HepG2 (cell line): ENCODE data around the gene TEAD4. TPM values are rescaled to one million over a fixed set of nuclear protein-coding genes. Genes with fewer than 3 reads are reported as not detected.

Source experiments
- ATF1 ChIP-seq: IDR thresholded peaks from 2 replicates; pipeline ENCODE4 v1.6.1; 2016; ENCODE audit warnings: mild to moderate bottlenecking, control low read depth
- DMAP1 ChIP-seq: IDR thresholded peaks from 2 replicates; pipeline ENCODE4 v1.6.1; 2016
- FOSL1 ChIP-seq: sonication (generic); formaldehyde crosslinking; IDR thresholded peaks from 2 replicates; pipeline ENCODE4 v1.9.0; 2021; ENCODE audit warnings: missing genetic modification reagents, borderline replicate concordance
- GABPA ChIP-seq, 2 experiments: IDR thresholded peaks; 2 replicates each; pipeline ENCODE4 v1.6.1; 2011 to 2016; ENCODE audit warnings: low read depth in 2 of 2, low read length in 1 of 2, missing biosample characterization in 1 of 2, missing genetic modification characterization in 1 of 2
- NR2F6 ChIP-seq, 2 experiments: IDR thresholded peaks; 2 replicates each; pipeline ENCODE4 v1.6.1; 2016; ENCODE audit warnings: antibody characterized with exemption in 1 of 2, mild to moderate bottlenecking in 1 of 2
- PAXIP1 ChIP-seq: sonication (generic); formaldehyde crosslinking; conservative IDR thresholded peaks from 2 replicates; pipeline ENCODE4 v1.4.0; 2020; ENCODE audit warnings: mild to moderate bottlenecking, missing genetic modification reagents, moderate library complexity
- RFX5 ChIP-seq: IDR thresholded peaks from 2 replicates; pipeline ENCODE4 v1.6.1; 2011; ENCODE audit warnings: low read depth, low read length, improper control_type of control experiment
- SRF ChIP-seq: IDR thresholded peaks from 2 replicates; pipeline ENCODE4 v1.6.1; 2011; ENCODE audit warnings: mild to moderate bottlenecking, low read depth, low read length, moderate library complexity
- ZHX2 ChIP-seq, 2 experiments: sonication (generic) in 1 of 2; formaldehyde crosslinking in 1 of 2; IDR thresholded peaks; 2 replicates each; pipeline versions ENCODE4 v1.6.1 to v1.9.0; 2014 to 2022; ENCODE audit warnings: antibody characterized with exemption in 1 of 2, borderline replicate concordance in 1 of 2, inconsistent platforms in 1 of 2, low read depth in 1 of 2, missing genetic modification reagents in 1 of 2
- ZNF510 ChIP-seq: sonication (generic); formaldehyde crosslinking; IDR thresholded peaks from 2 replicates; pipeline ENCODE4 v1.4.0; 2020; ENCODE audit warnings: low read depth, mild to moderate bottlenecking, missing genetic modification reagents
- ZNF563 ChIP-seq: sonication (generic); formaldehyde crosslinking; IDR thresholded peaks from 2 replicates; pipeline ENCODE4 v1.8.0; 2022; ENCODE audit warnings: mild to moderate bottlenecking, moderate library complexity, missing genetic modification reagents
- polyA plus RNA-seq, 8 experiments: library from polyadenylated mRNA; depleted of rRNA in 3 of 8; stranded (reverse) in 7 of 8; unstranded in 1 of 8; fragments of >200 nt; fragmentation: Illumina TruSeq in 4 of 8; extraction: Trizol in 4 of 8; gene quantifications; 2 replicates each; pipeline versions ENCODE4 v1.2.1 to v1.2.3, GENCODE V29; 2011 to 2016; ENCODE audit warnings: low read depth in 4 of 8, missing spikeins in 1 of 8, mixed read lengths in 1 of 8; ENCODE audit not compliant: insufficient read depth in 1 of 8
- total RNA-seq, 5 experiments: library from RNA; depleted of rRNA; stranded (reverse); fragments of >200 nt; fragmentation: Illumina TruSeq; extraction: Trizol; gene quantifications; 2 replicates each; pipeline ENCODE4 v1.2.3, GENCODE V29; 2016; ENCODE audit warnings: low read depth in 1 of 5
- TF ChIP-seq, protein P1 (sequence below): sonication (generic); formaldehyde crosslinking; IDR thresholded peaks from 2 replicates; pipeline ENCODE4 v1.5.0; 2020; ENCODE audit warnings: missing genetic modification reagents, mild to moderate bottlenecking, borderline replicate concordance
- TF ChIP-seq, protein P2 (sequence below): sonication (generic); formaldehyde crosslinking; IDR thresholded peaks from 2 replicates; pipeline ENCODE4 v1.8.0; 2022; ENCODE audit warnings: mild to moderate bottlenecking, missing genetic modification reagents, borderline replicate concordance
- TF ChIP-seq, protein P3 (sequence below): sonication (generic); formaldehyde crosslinking; IDR thresholded peaks from 2 replicates; pipeline ENCODE4 v1.4.0; 2020; ENCODE audit warnings: missing genetic modification reagents
- TF ChIP-seq, protein P4 (sequence below): sonication (generic); formaldehyde crosslinking; IDR thresholded peaks from 2 replicates; pipeline ENCODE4 v1.8.0; 2022; ENCODE audit warnings: missing genetic modification reagents, mild to moderate bottlenecking, borderline replicate concordance

Gene TEAD4
- total and polyA plus RNA-seq, 2 of the 13 experiments (the other 11 are each of a cell fraction or from before 2014, with no cell fraction given): 45.0 to 69.4 TPM

GRCh38 chr12:2963760-2964292, 4.6 kb downstream of the TEAD4 start (continued):
- TF ChIP-seq, protein P1, sequence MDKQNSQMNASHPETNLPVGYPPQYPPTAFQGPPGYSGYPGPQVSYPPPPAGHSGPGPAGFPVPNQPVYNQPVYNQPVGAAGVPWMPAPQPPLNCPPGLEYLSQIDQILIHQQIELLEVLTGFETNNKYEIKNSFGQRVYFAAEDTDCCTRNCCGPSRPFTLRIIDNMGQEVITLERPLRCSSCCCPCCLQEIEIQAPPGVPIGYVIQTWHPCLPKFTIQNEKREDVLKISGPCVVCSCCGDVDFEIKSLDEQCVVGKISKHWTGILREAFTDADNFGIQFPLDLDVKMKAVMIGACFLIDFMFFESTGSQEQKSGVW: no peak
- TF ChIP-seq ZNF563 (CRISPR knock-in tag): peak; percentile 30; the same call in 1 of the 2 replicates
- TF ChIP-seq RFX5: no peak
- peak; percentile 51; the same call in 1 of the 2 replicates for TF ChIP-seq NR2F6 (IDR thresholded peaks at IDR 0.05)
- peak; percentile 77 for TF ChIP-seq NR2F6 (CRISPR knock-in tag; IDR thresholded peaks at IDR 0.05)
- TF ChIP-seq, protein P2, sequence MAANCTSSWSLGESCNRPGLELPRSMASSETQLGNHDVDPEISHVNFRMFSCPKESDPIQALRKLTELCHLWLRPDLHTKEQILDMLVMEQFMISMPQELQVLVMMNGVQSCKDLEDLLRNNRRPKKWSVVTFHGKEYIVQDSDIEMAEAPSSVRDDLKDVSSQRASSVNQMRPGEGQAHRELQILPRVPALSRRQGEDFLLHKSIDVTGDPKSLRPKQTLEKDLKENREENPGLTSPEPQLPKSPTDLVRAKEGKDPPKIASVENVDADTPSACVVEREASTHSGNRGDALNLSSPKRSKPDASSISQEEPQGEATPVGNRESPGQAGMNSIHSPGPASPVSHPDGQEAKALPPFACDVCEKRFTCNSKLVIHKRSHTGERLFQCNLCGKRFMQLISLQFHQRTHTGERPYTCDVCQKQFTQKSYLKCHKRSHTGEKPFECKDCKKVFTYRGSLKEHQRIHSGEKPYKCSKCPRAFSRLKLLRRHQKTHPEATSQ: no peak
- no peak for TF ChIP-seq ZHX2 (IDR thresholded peaks at IDR 0.05; ENCODE audit: low read depth)
- TF ChIP-seq ZHX2 (CRISPR knock-in tag; IDR thresholded peaks at IDR 0.05; ENCODE audit: borderline replicate concordance): no peak
- no peak for TF ChIP-seq DMAP1 (CRISPR knock-in tag)
- no peak for TF ChIP-seq SRF
- TF ChIP-seq, protein P3, sequence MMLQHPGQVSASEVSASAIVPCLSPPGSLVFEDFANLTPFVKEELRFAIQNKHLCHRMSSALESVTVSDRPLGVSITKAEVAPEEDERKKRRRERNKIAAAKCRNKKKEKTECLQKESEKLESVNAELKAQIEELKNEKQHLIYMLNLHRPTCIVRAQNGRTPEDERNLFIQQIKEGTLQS (CRISPR knock-in tag): peak; percentile 45; the same call in 1 of the 2 replicates
- peak; percentile 63 for TF ChIP-seq PAXIP1
- 0 out of 2 replicates have a peak, but pooled peaks have one; percentile 13 for TF ChIP-seq ATF1 (CRISPR knock-in tag)
- TF ChIP-seq ZNF510: no peak
- no peak for TF ChIP-seq GABPA (IDR thresholded peaks at IDR 0.05; ENCODE audit: low read depth, low read length)
- TF ChIP-seq GABPA (CRISPR knock-in tag; IDR thresholded peaks at IDR 0.05; ENCODE audit: low read depth): peak; percentile 77
- TF ChIP-seq FOSL1 (CRISPR knock-in tag): peak; percentile 52; the same call in 1 of the 2 replicates
- TF ChIP-seq, protein P4, sequence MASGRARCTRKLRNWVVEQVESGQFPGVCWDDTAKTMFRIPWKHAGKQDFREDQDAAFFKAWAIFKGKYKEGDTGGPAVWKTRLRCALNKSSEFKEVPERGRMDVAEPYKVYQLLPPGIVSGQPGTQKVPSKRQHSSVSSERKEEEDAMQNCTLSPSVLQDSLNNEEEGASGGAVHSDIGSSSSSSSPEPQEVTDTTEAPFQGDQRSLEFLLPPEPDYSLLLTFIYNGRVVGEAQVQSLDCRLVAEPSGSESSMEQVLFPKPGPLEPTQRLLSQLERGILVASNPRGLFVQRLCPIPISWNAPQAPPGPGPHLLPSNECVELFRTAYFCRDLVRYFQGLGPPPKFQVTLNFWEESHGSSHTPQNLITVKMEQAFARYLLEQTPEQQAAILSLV: no peak
